Transverse colon (tissue), 4 donors: ENCODE measurements around the gene FOLR3. TPM values are rescaled to one million over a fixed set of nuclear protein-coding genes. Genes with fewer than 3 reads are reported as not detected.

Source experiments
- DNase-seq: peaks from one replicate; pipeline ENCODE4 v3.0.0-alpha.2; 2019
- H3K27ac ChIP-seq, 4 donors: fragments of 200-600 bp; sonication (generic); 2 replicates each; pipeline ENCODE4 v1.5.1; 2016 to 2018; ENCODE audit warnings: inconsistent platforms in 4 of 4
- H3K27me3 ChIP-seq: fragments of 200-600 bp; sonication (generic); 2 replicates; pipeline ENCODE4 v1.5.1; 2017; ENCODE audit warnings: inconsistent platforms
- H3K36me3 ChIP-seq, 4 donors: fragments of 200-600 bp; sonication (generic); 2 replicates each; pipeline ENCODE4 v1.5.1; 2017 to 2019; ENCODE audit warnings: inconsistent platforms in 4 of 4
- H3K4me1 ChIP-seq, 4 donors: fragments of 200-600 bp; sonication (generic); 2 replicates each; pipeline ENCODE4 v1.5.1; 2017 to 2020; ENCODE audit warnings: inconsistent platforms in 4 of 4
- H3K4me3 ChIP-seq, 4 donors: fragments of 200-600 bp; sonication (generic); 1 replicate in 1 of 4; 2 replicates in 3 of 4; pipeline versions ENCODE4 v1.5.1 to v1.6.1; 2017 to 2019; ENCODE audit warnings: inconsistent platforms in 4 of 4
- H3K9me3 ChIP-seq, 2 donors: fragments of 200-600 bp; sonication (generic); 2 replicates each; pipeline ENCODE4 v1.5.1; 2017 to 2019; ENCODE audit warnings: inconsistent platforms in 2 of 2
- CTCF ChIP-seq, 5 experiments: fragments of 200-600 bp in 3 of 5; fragments of 450-650 bp in 2 of 5; sonication (generic) in 3 of 5; IDR thresholded peaks; 1 replicate in 2 of 5; 2 replicates in 3 of 5; pipeline ENCODE4 v1.5.1; 2016 to 2017; ENCODE audit warnings: antibody characterized with exemption in 5 of 5, inconsistent platforms in 3 of 5, mild to moderate bottlenecking in 2 of 5, moderate library complexity in 1 of 5
- EP300 ChIP-seq: sonication (generic); formaldehyde crosslinking; IDR thresholded peaks from one replicate; pipeline ENCODE4 v1.6.1; 2017; ENCODE audit warnings: antibody characterized with exemption, low read depth
- POLR2A ChIP-seq: fragments of 450-650 bp; IDR thresholded peaks from one replicate; pipeline ENCODE4 v1.6.1; 2016; ENCODE audit warnings: antibody characterized with exemption, mild to moderate bottlenecking, moderate library complexity
- POLR2AphosphoS5 ChIP-seq, 3 donors: sonication (generic); formaldehyde crosslinking; IDR thresholded peaks; one replicate each; pipeline ENCODE4 v1.6.1; 2016; ENCODE audit warnings: antibody characterized with exemption in 3 of 3
- WGBS, 2 donors: methylation state at CpG; one replicate each; pipeline ENCODE4 v1.1.5; 2018; ENCODE audit warnings: low coverage in 1 of 2; 5-methylcytosine and 5-hydroxymethylcytosine counted together
- in situ Hi-C, 4 donors: fragments of 200-750 bp; cut with MboI; loops; one replicate each; pipeline versions ENCODE4 v1.15.0 to v1.15.1; 2017; ENCODE audit warnings: low sequenced_read_pairs in 3 of 4, low pct_ligation_motif_present in 1 of 4, low pct_unique_long_range_greater_than_20kb in 1 of 4
- intact Hi-C: fragments of 100-400 bp; cut with DNase I; formaldehyde crosslinking; loops from one replicate; pipeline ENCODE4 v1.15.1; 2023; ENCODE audit warnings: low total_unique reads
- total RNA-seq, 4 donors: library from RNA; depleted of rRNA; stranded (reverse); fragments of >200 nt; gene quantifications; one replicate each; pipeline ENCODE4 v1.1.0, GENCODE V29; 2016

Gene FOLR3
- total RNA-seq, 4 donors from 2014 or later = not detected

GRCh38 chr11:72111300-72112142 lies 24.0 kb upstream of the FOLR3 start:
- peak overlapping the region; percentile 93 to 95 (median 94) for H3K27ac ChIP-seq
- no peak for DNase-seq
- in situ Hi-C loops (no loop called here), intact Hi-C loops (no loop called here)
- peak overlapping the region; percentile 4 to 80 (median 60) for H3K4me3 ChIP-seq
- WGBS, 2 donors = 0 to 2% methylated on average over 1 to 10 of the region's 10 CpGs
- no peaks in the 10 kb centered on the region for H3K36me3 ChIP-seq
- no peaks in the 10 kb centered on the region for H3K27me3 ChIP-seq
- H3K9me3 ChIP-seq = no peaks in the 10 kb centered on the region
- TF ChIP-seq POLR2AphosphoS5 (IDR thresholded peaks at IDR 0.05) = no peak
- no peak for TF ChIP-seq POLR2A
- no peak for TF ChIP-seq CTCF (IDR thresholded peaks at IDR 0.05)
- TF ChIP-seq EP300 = no peak
- peaks cover 0 to 17% (median 8%) of the 10 kb centered on the region in 4 donors for H3K4me1 ChIP-seq

- TF ChIP-seq POLR2AphosphoS5 (IDR thresholded peaks at IDR 0.05) (peak; percentile 97 to 98 (median 97)), POLR2A (peak; percentile 92), CTCF (IDR thresholded peaks at IDR 0.05) (no peak), EP300 (no peak)
- intact Hi-C loops = no loop called here
- Histone ChIP-seq H3K27me3 (no peaks in the 10 kb centered on the region), H3K4me3 (peak within 1 kb of the TSS; percentile 56 to 80 (median 68)), H3K27ac (peak within 1 kb of the TSS; percentile 93 to 95 (median 94)), H3K9me3 (no peaks in the 10 kb centered on the region), H3K36me3 (no peaks in the 10 kb centered on the region), H3K4me1 (peaks cover 0 to 17% (median 8%) of the 10 kb centered on the region in 4 donors)
- in situ Hi-C loops = no loop called here
- 0% methylated on average over 1 to 49 of the region's 49 CpGs for WGBS, 2 donors
- DNase-seq = peak; percentile 99
Measured at GRCh38 chr11:72112143-72112977, 23.2 kb upstream of the FOLR3 start, which contains the start of gene ANAPC15. Gene ANAPC15, minus strand, starts transcription at chr11:72112695. Its CDS starts 1,419 bp downstream, at chr11:72111276.

- in situ Hi-C loops (no loop called here), intact Hi-C loops (no loop called here)
- Histone ChIP-seq H3K9me3 (no peaks in the 10 kb centered on the region), H3K27me3 (no peaks in the 10 kb centered on the region), H3K4me1 (peaks cover 0 to 17% (median 8%) of the 10 kb centered on the region in 4 donors), H3K27ac (peak overlapping the region; percentile 93 to 95 (median 94)), H3K4me3 (peak overlapping the region in 3 of 4 donors; percentile 56 to 80 (median 64)), H3K36me3 (no peaks in the 10 kb centered on the region)
- no peak for TF ChIP-seq POLR2AphosphoS5 (IDR thresholded peaks at IDR 0.05)
- no peak for TF ChIP-seq EP300
- TF ChIP-seq POLR2A = no peak
- no peak for TF ChIP-seq CTCF (IDR thresholded peaks at IDR 0.05)
- 64 to 67% methylated on average over 3 to 9 of the region's 9 CpGs for WGBS, 2 donors
- no peak for DNase-seq
Measured at GRCh38 chr11:72112978-72113808, 22.3 kb upstream of the FOLR3 start.
